ENCODE measurements around the gene RPL14.

RPL14 gene

GRCh38 chr3:40499952-40500351 is 42.8 kb downstream of the RPL14 start:
- TF ChIP-seq SIN3A (IDR thresholded peaks at IDR 0.05; ENCODE audit: borderline replicate concordance, insufficient read depth, low read length), result no peak
- no peak for TF ChIP-seq TAF1 (IDR thresholded peaks at IDR 0.05; ENCODE audit: borderline replicate concordance, insufficient read depth, low read length)

GRCh38 chr3:40502034-40502433 is 44.9 kb downstream of the RPL14 start:
- TF ChIP-seq REST (IDR thresholded peaks at IDR 0.05; ENCODE audit: insufficient read depth in 1 of 2, low read depth in 2 of 2, low read length in 2 of 2) (no peak), SIN3A (IDR thresholded peaks at IDR 0.05; ENCODE audit: borderline replicate concordance, insufficient read depth, low read length) (no peak), FOXP2 (optimal IDR thresholded peaks at IDR 0.05; ENCODE audit: borderline replicate concordance, extremely low read depth, extremely low read length, insufficient read depth) (no peak), TAF1 (IDR thresholded peaks at IDR 0.05; ENCODE audit: borderline replicate concordance, insufficient read depth, low read length) (no peak)

GRCh38 chr3:40504636-40505430 is 47.7 kb downstream of the RPL14 start:
- TF ChIP-seq TAF1 (IDR thresholded peaks at IDR 0.05; ENCODE audit: borderline replicate concordance, insufficient read depth, low read length) (no peak), REST (IDR thresholded peaks at IDR 0.05; ENCODE audit: insufficient read depth in 1 of 2, low read depth in 2 of 2, low read length in 2 of 2) (no peak), SIN3A (IDR thresholded peaks at IDR 0.05; ENCODE audit: borderline replicate concordance, insufficient read depth, low read length) (no peak), POLR2AphosphoS5 (IDR thresholded peaks at IDR 0.05; ENCODE audit: low read depth, low read length) (no peak), FOXP2 (optimal IDR thresholded peaks at IDR 0.05; ENCODE audit: borderline replicate concordance, extremely low read depth, extremely low read length, insufficient read depth) (no peak)

GRCh38 chr3:40505599-40506462 is 48.7 kb downstream of the RPL14 start, which contains the start of gene ZNF620:
TSS of gene ZNF620 (plus strand) at chr3:40506039. CDS start at chr3:40506353, 314 bp downstream.
- TF ChIP-seq SIN3A (IDR thresholded peaks at IDR 0.05; ENCODE audit: borderline replicate concordance, insufficient read depth, low read length) (no peak), TAF1 (IDR thresholded peaks at IDR 0.05; ENCODE audit: borderline replicate concordance, insufficient read depth, low read length) (no peak), FOXP2 (optimal IDR thresholded peaks at IDR 0.05; ENCODE audit: borderline replicate concordance, extremely low read depth, extremely low read length, insufficient read depth) (peak; percentile 37), REST (IDR thresholded peaks at IDR 0.05; ENCODE audit: insufficient read depth in 1 of 2, low read depth in 2 of 2, low read length in 2 of 2) (no peak), POLR2AphosphoS5 (IDR thresholded peaks at IDR 0.05; ENCODE audit: low read depth, low read length) (peak; percentile 48; the same call in 1 of the 2 replicates)

GRCh38 chr3:40511031-40511718 is 54.0 kb downstream of the RPL14 start:
- TF ChIP-seq POLR2AphosphoS5 (IDR thresholded peaks at IDR 0.05; ENCODE audit: low read depth, low read length) (no peak), TAF1 (IDR thresholded peaks at IDR 0.05; ENCODE audit: borderline replicate concordance, insufficient read depth, low read length) (no peak), REST (IDR thresholded peaks at IDR 0.05; ENCODE audit: insufficient read depth in 1 of 2, low read depth in 2 of 2, low read length in 2 of 2) (no peak), FOXP2 (optimal IDR thresholded peaks at IDR 0.05; ENCODE audit: borderline replicate concordance, extremely low read depth, extremely low read length, insufficient read depth) (no peak), SIN3A (IDR thresholded peaks at IDR 0.05; ENCODE audit: borderline replicate concordance, insufficient read depth, low read length) (no peak)
